BLaER1 treated with 17β-estradiol and CSF1 and Interleukin-3, amounts not matched to agents 10 nM and 100 nM (cell line): Measurements from ENCODE around the gene RPL18.

Source experiments
- H3K27ac ChIP-seq, 11 experiments: shearing (Covaris generic); formaldehyde crosslinking; 2 replicates each; pipeline ENCODE4 v1.8.1; 2022
- H3K27me3 ChIP-seq, 11 experiments: shearing (Covaris generic); formaldehyde crosslinking; 2 replicates each; pipeline ENCODE4 v1.8.1; 2022
- H3K36me3 ChIP-seq, 11 experiments: shearing (Covaris generic); formaldehyde crosslinking; 2 replicates each; pipeline ENCODE4 v1.8.1; 2022
- H3K4me1 ChIP-seq, 10 experiments: shearing (Covaris generic); formaldehyde crosslinking; 2 replicates each; pipeline ENCODE4 v1.8.1; 2022
- H3K4me2 ChIP-seq, 11 experiments: shearing (Covaris generic); formaldehyde crosslinking; 2 replicates each; pipeline ENCODE4 v1.8.1; 2022
- H3K4me3 ChIP-seq, 10 experiments: shearing (Covaris generic); formaldehyde crosslinking; 2 replicates each; pipeline ENCODE4 v1.8.1; 2022
- H3K9ac ChIP-seq, 11 experiments: shearing (Covaris generic); formaldehyde crosslinking; 2 replicates each; pipeline ENCODE4 v1.8.1; 2022
- H3K9me3 ChIP-seq, 11 experiments: shearing (Covaris generic); formaldehyde crosslinking; replicated peaks in 1 of 11; 2 replicates each; pipeline ENCODE4 v1.8.1; 2022
- H4K20me1 ChIP-seq, 11 experiments: shearing (Covaris generic); formaldehyde crosslinking; 2 replicates each; pipeline ENCODE4 v1.8.1; 2022
- Cebpa-rat ChIP-seq, 11 experiments: shearing (Covaris generic); IDR thresholded peaks; 2 replicates each; pipeline ENCODE4 v1.8.1; 2022

The RPL18 gene

GRCh38 chr19:48630296-48631063, 11.5 kb upstream of the RPL18 start:
- peaks cover 0 to 37% (median 13%) of the 10 kb centered on the region in 11 experiments; a peak in 9 of 22 replicates for H4K20me1 ChIP-seq
- peaks cover 36 to 73% (median 57%) of the 10 kb centered on the region in 11 experiments for H3K36me3 ChIP-seq
- H3K4me1 ChIP-seq: peaks cover 52 to 69% (median 57%) of the 10 kb centered on the region in 10 experiments
- no peaks in the 10 kb centered on the region for H3K27me3 ChIP-seq
- no peaks in the 10 kb centered on the region for H3K9me3 ChIP-seq
- no peak for TF ChIP-seq Cebpa-rat (IDR thresholded peaks at IDR 0.05)
- peak overlapping the region in 7 of 10 experiments; percentile 0 to 61 (median 15); a peak in 10 of 20 replicates for H3K4me3 ChIP-seq
- H3K27ac ChIP-seq: peak overlapping the region in 10 of 11 experiments; percentile 39 to 99 (median 94); a peak in 20 of 22 replicates
- H3K9ac ChIP-seq: peak overlapping the region; percentile 35 to 88 (median 66); a peak in 21 of 22 replicates
- H3K4me2 ChIP-seq: peak overlapping the region; percentile 95 to 99 (median 98)

- Histone ChIP-seq H3K4me1 (peaks cover 53 to 71% (median 57%) of the 10 kb centered on the region in 10 experiments), H3K4me2 (peak overlapping the region; percentile 95 to 99 (median 98); a peak in 21 of 22 replicates)
These were observed 10.8 kb upstream of the RPL18 start for GRCh38 chr19:48629599-48630295.

GRCh38 chr19:48629297-48629598, 10.3 kb upstream of the RPL18 start:
- H3K9ac ChIP-seq: no peak overlapping the region
- no peak overlapping the region for H3K4me2 ChIP-seq
- H3K27ac ChIP-seq: no peak overlapping the region; a peak in 1 of 22 replicates
- H4K20me1 ChIP-seq: peaks cover 0 to 37% (median 13%) of the 10 kb centered on the region in 11 experiments; a peak in 9 of 22 replicates
- peaks cover 36 to 77% (median 58%) of the 10 kb centered on the region in 11 experiments for H3K36me3 ChIP-seq
- H3K4me1 ChIP-seq: peaks cover 55 to 71% (median 57%) of the 10 kb centered on the region in 10 experiments
- H3K9me3 ChIP-seq: no peaks in the 10 kb centered on the region
- TF ChIP-seq Cebpa-rat (IDR thresholded peaks at IDR 0.05): no peak
- no peaks in the 10 kb centered on the region for H3K27me3 ChIP-seq
- H3K4me3 ChIP-seq: no peak overlapping the region

More at GRCh38 chr19:48629599-48630295, 10.8 kb upstream of the RPL18 start:
- no peak for TF ChIP-seq Cebpa-rat (IDR thresholded peaks at IDR 0.05)
- no peak overlapping the region for H3K4me3 ChIP-seq
- H3K9ac ChIP-seq: peak overlapping the region in 10 of 11 experiments; percentile 56 to 88 (median 66); a peak in 15 of 22 replicates
- H3K27me3 ChIP-seq: no peaks in the 10 kb centered on the region
- peak overlapping the region in 10 of 11 experiments; percentile 39 to 99 (median 94); a peak in 18 of 22 replicates for H3K27ac ChIP-seq
- H3K9me3 ChIP-seq: no peaks in the 10 kb centered on the region
- H4K20me1 ChIP-seq: peaks cover 0 to 37% (median 13%) of the 10 kb centered on the region in 11 experiments; a peak in 9 of 22 replicates
- peaks cover 36 to 77% (median 58%) of the 10 kb centered on the region in 11 experiments for H3K36me3 ChIP-seq

GRCh38 chr19:48628486-48629296, 9.7 kb upstream of the RPL18 start:
- TF ChIP-seq Cebpa-rat (IDR thresholded peaks at IDR 0.05): no peak
- Histone ChIP-seq H3K4me3 (no peak overlapping the region), H3K36me3 (peaks cover 36 to 76% (median 58%) of the 10 kb centered on the region in 11 experiments), H4K20me1 (peaks cover 0 to 37% (median 13%) of the 10 kb centered on the region in 11 experiments; a peak in 9 of 22 replicates), H3K27me3 (no peaks in the 10 kb centered on the region), H3K4me1 (peaks cover 52 to 67% (median 54%) of the 10 kb centered on the region in 10 experiments), H3K9me3 (no peaks in the 10 kb centered on the region), H3K4me2 (no peak overlapping the region), H3K9ac (0 out of 22 replicates have a peak overlapping the region, but pooled peaks of 3 of the 11 experiments have one; percentile 9 to 19 (median 10)), H3K27ac (peak overlapping the region in 2 of 11 experiments; percentile 22 to 35; a peak in 1 of 22 replicates)

- H3K27me3 ChIP-seq: no peaks in the 10 kb centered on the region
- TF ChIP-seq Cebpa-rat (IDR thresholded peaks at IDR 0.05): no peak
- peak overlapping the region in 4 of 11 experiments; percentile 10 to 41 (median 26); a peak in 3 of 22 replicates for H3K9ac ChIP-seq
- H3K9me3 ChIP-seq: no peaks in the 10 kb centered on the region
- no peak overlapping the region for H3K4me3 ChIP-seq
- H3K4me1 ChIP-seq: peaks cover 52 to 67% (median 54%) of the 10 kb centered on the region in 10 experiments
- H4K20me1 ChIP-seq: peaks cover 0 to 34% (median 13%) of the 10 kb centered on the region in 11 experiments; a peak in 9 of 22 replicates
- H3K27ac ChIP-seq: peak overlapping the region in 1 of 11 experiments; percentile 3; a peak in 1 of 22 replicates
- H3K4me2 ChIP-seq: no peak overlapping the region
- peaks cover 36 to 71% (median 54%) of the 10 kb centered on the region in 11 experiments for H3K36me3 ChIP-seq
These were observed 8.9 kb upstream of the RPL18 start for GRCh38 chr19:48627865-48628314.

- H3K36me3 ChIP-seq: peaks cover 36 to 68% (median 48%) of the 10 kb centered on the region in 11 experiments
- no peak overlapping the region for H3K4me2 ChIP-seq
- peaks cover 0 to 34% (median 13%) of the 10 kb centered on the region in 11 experiments; a peak in 9 of 22 replicates for H4K20me1 ChIP-seq
- no peaks in the 10 kb centered on the region for H3K27me3 ChIP-seq
- no peak overlapping the region for H3K4me3 ChIP-seq
- TF ChIP-seq Cebpa-rat (IDR thresholded peaks at IDR 0.05): no peak
- peak overlapping the region in 6 of 11 experiments; percentile 4 to 42 (median 13); a peak in 7 of 22 replicates for H3K9ac ChIP-seq
- H3K9me3 ChIP-seq: no peaks in the 10 kb centered on the region
- H3K27ac ChIP-seq: 0 out of 22 replicates have a peak overlapping the region, but pooled peaks of 1 of the 11 experiments have one; percentile 10
- peaks cover 50 to 67% (median 54%) of the 10 kb centered on the region in 10 experiments for H3K4me1 ChIP-seq
These were observed 8.4 kb upstream of the RPL18 start for GRCh38 chr19:48627201-48627864.

- Histone ChIP-seq H3K4me1 (peaks cover 40 to 67% (median 50%) of the 10 kb centered on the region in 10 experiments), H3K4me3 (no peak overlapping the region), H3K4me2 (no peak overlapping the region; a peak in 1 of 22 replicates), H3K36me3 (peaks cover 24 to 63% (median 41%) of the 10 kb centered on the region in 11 experiments), H3K9ac (peak overlapping the region in 7 of 11 experiments; percentile 66 to 87 (median 84); a peak in 8 of 22 replicates), H3K27ac (no peak overlapping the region; a peak in 1 of 22 replicates), H4K20me1 (peaks cover 0 to 25% (median 7%) of the 10 kb centered on the region in 11 experiments; a peak in 9 of 22 replicates), H3K27me3 (no peaks in the 10 kb centered on the region), H3K9me3 (no peaks in the 10 kb centered on the region)
- TF ChIP-seq Cebpa-rat (IDR thresholded peaks at IDR 0.05): no peak
These were observed 6.9 kb upstream of the RPL18 start for GRCh38 chr19:48625891-48626327.
